G401 (cell line): Measurements from ENCODE around the gene LPA. TPM values are rescaled to one million over a fixed set of nuclear protein-coding genes. Genes with fewer than 3 reads are reported as not detected.
"Not testable (repeated sequence)": the region's sequence is repeated elsewhere in the genome, so short reads cannot be mapped to it uniquely, and the experiment has no call there.

ENCODE experiments used
- DNase-seq: peaks from one replicate; pipeline ENCODE4 v3.0.0-alpha.2; 2015; ENCODE audit warnings: low spot score
- in situ Hi-C: cut with HindIII; loops from 2 replicates; pipeline ENCODE4 v1.10.0; 2016; ENCODE audit warnings: low sequenced_read_pairs, mixed read lengths
- total RNA-seq: library from RNA; depleted of rRNA; stranded (reverse); fragments of >200 nt; shearing (Covaris generic); gene quantifications from 2 replicates; pipeline ENCODE4 v1.2.3, GENCODE V29; 2014; rRNA removed

Gene LPA, protein sequence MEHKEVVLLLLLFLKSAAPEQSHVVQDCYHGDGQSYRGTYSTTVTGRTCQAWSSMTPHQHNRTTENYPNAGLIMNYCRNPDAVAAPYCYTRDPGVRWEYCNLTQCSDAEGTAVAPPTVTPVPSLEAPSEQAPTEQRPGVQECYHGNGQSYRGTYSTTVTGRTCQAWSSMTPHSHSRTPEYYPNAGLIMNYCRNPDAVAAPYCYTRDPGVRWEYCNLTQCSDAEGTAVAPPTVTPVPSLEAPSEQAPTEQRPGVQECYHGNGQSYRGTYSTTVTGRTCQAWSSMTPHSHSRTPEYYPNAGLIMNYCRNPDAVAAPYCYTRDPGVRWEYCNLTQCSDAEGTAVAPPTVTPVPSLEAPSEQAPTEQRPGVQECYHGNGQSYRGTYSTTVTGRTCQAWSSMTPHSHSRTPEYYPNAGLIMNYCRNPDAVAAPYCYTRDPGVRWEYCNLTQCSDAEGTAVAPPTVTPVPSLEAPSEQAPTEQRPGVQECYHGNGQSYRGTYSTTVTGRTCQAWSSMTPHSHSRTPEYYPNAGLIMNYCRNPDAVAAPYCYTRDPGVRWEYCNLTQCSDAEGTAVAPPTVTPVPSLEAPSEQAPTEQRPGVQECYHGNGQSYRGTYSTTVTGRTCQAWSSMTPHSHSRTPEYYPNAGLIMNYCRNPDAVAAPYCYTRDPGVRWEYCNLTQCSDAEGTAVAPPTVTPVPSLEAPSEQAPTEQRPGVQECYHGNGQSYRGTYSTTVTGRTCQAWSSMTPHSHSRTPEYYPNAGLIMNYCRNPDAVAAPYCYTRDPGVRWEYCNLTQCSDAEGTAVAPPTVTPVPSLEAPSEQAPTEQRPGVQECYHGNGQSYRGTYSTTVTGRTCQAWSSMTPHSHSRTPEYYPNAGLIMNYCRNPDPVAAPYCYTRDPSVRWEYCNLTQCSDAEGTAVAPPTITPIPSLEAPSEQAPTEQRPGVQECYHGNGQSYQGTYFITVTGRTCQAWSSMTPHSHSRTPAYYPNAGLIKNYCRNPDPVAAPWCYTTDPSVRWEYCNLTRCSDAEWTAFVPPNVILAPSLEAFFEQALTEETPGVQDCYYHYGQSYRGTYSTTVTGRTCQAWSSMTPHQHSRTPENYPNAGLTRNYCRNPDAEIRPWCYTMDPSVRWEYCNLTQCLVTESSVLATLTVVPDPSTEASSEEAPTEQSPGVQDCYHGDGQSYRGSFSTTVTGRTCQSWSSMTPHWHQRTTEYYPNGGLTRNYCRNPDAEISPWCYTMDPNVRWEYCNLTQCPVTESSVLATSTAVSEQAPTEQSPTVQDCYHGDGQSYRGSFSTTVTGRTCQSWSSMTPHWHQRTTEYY (N-terminal part only)
- not detected in 2 replicates for total RNA-seq

DNA sequence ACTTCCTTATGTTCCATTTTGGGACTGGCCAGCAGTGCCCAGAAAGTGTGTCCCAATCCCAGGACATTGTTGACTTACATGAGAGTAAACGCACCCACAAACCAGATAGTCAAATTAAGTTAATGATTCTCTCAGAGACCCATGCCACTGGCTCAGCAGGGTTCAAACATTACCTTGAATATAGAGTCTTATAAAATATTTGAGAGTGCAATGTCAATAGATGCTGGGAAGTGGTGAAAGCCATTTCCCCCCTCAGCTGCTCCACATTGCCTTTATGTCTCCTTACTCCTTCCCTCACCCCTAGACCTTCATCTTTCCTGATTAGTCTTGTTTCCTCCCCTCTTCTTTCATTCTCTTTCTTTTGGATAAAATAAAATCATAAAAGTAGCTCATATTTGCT is at the start of gene LPA:
Gene LPA, minus strand, starts transcription at position 78 of the 400 bp plus-strand sequence. Its CDS starts 61 bp downstream, at position 17.
- in situ Hi-C loops, DNase-seq: not testable (repeated sequence)

DNA sequence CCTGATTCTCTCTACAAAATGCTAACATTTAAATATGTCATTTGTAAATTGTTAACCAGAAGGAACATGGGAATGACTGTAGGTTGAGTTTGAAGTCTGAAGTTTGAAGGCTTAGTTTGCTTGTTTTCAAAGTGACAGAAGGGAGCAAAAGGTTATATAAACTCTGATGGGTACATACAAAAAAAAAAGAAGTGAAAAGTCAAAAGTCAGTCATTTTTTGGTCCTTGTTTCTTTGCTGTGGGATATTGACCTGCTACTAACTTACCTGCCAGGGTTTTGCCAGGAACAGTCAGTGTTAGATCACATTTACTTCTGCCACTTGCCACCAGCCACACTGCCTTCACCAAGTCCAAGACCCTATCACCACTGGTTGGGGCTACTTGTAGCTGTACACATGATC is 44.9 kb upstream of the LPA start:
- in situ Hi-C loops, DNase-seq: not testable (repeated sequence)

DNA sequence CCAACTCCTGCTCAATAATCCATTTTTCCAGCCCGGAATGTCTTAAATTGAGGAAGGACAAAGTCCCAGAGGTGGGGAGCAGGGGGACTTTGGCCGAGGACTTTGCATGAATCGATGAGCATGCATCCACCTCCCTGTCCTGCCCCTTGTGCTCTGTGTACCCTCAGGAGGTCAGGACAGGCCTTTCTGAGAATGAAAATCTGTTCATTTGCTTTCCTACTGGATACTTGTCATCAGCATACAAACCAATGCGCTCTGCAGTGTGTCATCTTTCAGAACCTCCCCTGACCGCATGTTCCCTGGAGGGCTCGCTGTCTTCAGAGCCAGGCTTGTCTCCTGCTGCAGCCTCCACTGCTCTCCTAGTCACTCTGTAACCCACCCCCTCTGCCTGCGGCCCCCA is 40.6 kb upstream of the LPA start:
- in situ Hi-C loops = not testable (repeated sequence)

DNA sequence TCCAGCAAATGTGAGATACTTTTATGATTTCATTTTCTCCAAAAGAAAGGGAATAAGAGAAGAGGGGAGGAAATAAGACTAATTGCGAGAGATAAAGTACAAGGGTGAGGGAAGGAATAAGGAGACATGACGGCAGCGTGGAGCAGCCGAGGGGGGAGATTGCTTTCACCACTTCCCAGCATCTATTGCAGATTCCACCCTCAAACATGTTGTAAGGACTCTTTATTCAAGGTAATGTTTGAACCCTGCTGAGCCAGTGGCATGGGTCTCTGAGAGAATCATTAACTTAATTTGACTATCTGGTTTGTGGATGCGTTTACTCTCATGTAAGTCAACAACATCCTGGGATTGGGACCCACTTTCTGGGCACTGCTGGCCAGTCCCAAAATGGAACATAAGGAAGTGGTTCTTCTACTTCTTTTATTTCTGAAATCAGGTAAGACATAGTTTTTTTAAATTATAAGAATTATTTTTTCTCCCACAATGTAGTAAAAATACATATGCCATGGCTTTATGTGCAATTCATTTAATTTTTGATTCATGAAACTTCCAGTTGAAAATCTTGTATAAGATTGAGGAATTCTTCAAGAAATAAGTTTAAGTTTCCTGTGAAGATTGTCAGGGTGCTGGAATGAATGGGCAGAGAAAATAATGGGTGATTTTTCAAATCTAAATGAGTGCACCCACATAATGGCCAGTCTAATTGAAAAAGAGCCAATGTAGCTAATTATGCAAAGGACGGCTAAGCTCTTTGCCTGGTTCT is 38.0 kb upstream of the LPA start, which contains the start of gene PLG:
Gene PLG, plus strand, starts transcription at position 327 of the 763 bp plus-strand sequence. Its CDS starts 61 bp downstream, at position 388.
- DNase-seq, in situ Hi-C loops: not testable (repeated sequence)

More for the DNA sequence above, 40.6 kb upstream of the LPA start:
- not testable (repeated sequence) for DNase-seq

DNA sequence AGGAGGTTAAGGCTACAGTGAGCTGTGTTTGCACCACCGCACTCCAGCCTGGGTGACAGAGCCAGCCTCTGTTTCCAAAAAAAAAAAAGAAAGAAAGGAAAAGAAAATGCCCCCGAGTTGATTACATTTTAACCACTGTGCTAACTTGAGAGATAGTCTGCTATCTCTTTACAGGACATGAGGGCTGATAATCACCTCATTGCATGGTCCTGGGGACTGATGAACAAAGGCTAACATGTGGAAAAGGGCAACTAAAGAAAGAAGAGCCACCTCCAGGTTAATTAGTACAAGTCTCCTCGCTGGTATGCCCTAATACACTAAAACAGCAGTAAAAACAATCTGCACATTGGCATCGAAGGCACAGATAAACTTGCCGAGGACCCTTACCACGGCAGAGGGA is 33.8 kb upstream of the LPA start:
- DNase-seq = no peak
- in situ Hi-C loops = no loop called here

DNA sequence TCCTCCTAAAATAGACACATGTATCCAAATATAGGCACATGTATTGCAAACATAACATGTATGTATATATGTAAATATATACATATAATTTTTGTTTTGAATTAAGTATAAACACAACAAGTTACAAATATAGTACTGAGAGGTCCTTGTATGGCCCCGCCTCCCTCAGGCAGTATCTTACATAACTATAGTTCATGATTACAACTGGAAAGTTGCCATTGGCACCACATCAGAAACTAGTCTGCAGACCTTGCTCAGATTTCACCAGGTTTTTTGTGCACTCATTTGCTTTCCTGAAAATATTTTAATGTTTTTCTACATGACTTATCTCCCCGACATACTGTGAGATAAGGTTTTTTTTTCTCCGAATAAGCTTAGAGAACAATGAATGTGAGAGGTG is 32.8 kb upstream of the LPA start:
- in situ Hi-C loops = not testable (repeated sequence)
- peak; percentile 4 for DNase-seq

DNA sequence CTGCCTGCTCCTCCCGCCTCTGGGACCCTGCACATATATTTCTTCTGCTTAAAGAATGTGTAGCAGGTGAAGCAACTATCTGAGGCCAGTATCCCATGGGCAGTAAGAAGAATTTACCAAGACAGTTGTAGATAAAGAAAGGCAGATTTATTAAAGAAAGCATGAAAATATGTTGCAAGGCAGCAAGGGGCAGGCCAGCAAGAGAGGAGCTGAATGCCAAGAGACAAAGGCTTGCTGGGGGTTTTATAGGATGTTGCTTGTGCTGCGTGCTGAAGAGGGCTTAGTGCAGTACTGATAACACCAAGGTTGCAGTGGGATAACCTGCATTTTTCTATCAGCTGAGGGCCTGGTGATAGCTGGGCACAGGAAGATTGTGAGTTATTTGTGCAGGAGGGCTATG is 31.5 kb upstream of the LPA start:
- DNase-seq, in situ Hi-C loops: not testable (repeated sequence)

DNA sequence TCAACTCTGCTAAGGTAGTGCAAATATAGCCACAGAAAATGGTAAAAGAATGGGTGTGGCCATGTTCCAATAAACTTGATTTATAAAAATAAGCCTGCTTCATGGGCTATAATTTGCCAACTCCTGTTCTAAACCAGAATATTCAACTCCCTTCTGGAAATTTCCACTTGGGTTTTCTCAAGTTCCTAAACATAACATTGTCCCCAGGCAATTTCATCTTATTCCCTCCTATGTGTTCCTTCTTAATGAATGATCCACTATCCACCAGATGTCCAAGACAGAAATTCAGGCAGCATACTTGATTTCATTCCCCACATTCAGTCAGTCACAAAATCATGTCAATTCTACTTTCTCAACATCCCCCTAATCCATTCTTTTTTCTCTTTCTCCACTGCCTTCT is 30.9 kb upstream of the LPA start:
- in situ Hi-C loops, DNase-seq: not testable (repeated sequence)

DNA sequence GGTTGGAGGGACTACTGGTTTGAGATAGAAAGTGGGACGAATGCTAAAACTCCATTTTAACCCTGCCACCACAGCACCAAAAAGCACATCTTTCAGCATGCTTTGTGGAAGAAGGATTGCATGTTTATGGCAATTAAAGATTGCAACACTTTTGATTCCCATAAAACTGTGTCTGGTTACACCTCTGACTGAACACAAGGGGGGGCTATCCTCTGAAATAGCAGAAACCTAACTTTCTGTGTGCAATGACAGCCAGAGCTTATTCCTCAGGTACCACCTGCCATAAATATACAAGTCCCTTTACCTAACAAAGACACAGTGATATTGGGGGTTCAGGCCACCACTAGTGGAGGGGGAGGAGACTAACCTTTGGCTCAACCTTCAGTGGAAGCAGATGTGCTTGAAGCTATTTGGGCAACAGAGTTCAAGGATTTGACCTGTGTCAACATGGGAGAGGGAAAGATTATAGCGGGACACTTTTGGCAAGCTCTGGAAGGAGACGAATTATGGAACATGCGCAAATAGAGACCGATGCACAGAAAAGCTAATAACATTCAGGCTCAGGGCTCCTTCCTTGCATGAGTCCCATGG is 28.4 kb upstream of the LPA start:
- no peak for DNase-seq
- in situ Hi-C loops = no loop called here

DNA sequence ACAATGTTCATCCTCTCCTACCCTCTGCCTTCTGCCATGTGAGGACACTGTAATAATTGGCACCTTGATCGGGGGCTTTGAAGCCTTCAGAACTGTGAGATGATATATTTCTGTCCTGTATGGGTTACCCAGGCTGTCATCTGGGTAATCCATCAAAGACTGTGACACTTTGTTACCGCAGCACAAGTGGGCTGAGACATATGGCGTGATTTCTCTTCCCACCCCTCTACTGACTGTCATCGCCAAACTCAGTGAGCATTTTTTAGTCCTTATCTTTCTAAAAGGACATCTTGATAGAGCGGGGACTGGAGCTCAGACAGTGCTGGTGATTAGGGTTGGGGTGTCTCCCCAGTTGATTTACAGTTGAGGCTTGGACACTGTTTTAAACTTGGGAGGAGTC is 27.5 kb upstream of the LPA start:
- in situ Hi-C loops = no loop called here
- no peak for DNase-seq

DNA sequence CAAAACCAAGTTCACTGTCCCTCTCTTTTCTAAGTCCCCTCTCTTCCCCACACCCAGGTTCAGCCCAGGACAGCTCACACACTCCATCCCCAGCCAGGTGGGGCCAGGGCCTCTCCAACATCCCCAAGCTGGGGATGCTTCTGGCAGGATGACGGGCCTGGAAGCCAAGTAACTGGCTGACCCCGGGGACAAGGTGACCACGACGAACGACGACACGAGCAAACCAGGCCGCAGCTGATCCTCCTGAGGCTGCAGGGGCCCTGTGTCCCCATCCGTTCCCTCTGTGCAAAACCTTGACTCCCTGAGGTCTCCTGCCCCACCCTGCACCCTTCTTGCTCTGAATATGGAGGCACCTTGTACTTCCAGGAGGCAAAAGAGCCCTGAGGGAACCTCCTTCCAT is 26.4 kb upstream of the LPA start:
- in situ Hi-C loops = no loop called here
- no peak for DNase-seq

DNA sequence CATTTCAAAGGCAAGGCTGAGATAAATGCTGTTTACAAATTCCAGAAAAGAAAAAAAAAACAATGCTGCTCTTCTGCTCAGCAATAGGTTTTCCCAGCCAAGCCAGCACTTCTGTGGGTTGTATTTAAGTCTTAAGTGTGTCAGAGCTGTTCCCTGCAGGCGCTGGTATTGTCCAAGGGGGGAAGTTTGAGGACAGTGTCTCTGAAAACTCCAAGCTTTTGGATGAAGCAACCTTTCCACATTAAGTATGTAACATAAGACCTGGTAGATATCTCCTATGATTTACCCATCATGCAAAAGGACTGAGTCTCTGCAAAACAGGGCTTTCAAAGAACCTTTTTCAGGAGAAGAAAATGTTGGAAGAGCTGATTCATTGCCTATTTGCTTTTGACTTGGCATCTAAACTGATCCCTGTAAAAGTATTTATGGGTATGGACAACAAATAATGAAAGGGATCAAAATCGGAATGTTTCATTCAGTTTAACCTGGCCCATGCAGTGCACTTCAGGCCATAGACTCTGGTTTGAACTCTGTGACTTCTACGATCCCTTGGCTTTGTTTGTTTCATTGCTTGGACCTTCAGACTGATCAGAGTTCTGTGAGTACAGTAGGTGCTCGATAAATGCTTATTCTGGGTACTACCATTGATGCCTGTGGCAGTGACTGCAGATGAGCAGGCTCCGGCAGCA is 21.8 kb upstream of the LPA start:
- no peak for DNase-seq
- in situ Hi-C loops = no loop called here

DNA sequence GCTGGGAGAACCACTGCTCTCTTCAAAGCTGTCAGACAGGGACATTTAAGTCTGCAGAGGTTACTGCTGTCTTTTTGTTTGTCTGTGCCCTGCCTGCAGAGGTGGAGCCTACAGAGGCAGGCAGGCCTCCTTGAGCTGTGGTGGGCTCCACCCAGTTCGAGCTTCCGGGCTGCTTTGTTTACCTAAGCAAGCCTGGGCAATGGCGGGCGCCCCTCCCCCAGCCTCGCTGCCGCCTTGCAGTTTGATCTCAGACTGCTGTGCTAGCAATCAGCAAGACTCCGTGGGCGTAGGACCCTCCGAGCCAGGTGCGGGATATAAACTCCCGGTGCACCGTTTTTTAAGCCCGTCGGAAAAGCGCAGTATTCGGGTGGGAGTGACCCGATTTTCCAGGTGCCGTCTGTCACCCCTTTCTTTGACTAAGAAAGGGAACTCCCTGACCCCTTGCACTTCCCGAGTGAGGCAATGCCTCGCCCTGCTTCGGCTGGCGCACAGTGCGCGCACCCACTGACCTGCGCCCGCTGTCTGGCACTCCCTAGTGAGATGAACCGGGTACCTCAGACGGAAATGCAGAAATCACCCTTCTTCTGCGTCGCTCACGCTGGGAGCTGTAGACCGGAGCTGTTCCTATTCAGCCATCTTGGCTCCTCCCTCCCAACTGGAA is 21.2 kb upstream of the LPA start:
- in situ Hi-C loops, DNase-seq: not testable (repeated sequence)

DNA sequence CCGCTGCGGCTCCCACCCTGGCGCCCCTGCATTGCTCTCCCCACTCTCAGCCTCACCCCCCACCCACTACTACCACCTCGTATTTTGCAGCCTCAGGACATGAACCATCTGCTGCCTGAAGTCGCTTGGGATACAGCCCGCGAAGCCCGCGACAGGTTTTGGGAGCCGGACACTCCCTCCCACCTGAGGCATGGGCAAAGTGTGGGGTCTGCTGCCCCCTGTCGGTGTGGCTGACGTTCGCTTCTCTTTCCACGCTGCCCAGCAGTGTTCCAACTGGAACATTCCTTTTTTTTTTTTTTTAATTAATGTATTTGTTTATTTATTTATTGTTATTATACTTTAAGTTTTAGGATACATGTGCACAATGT is 15.3 kb upstream of the LPA start:
- no peak for DNase-seq
- in situ Hi-C loops = no loop called here

DNA sequence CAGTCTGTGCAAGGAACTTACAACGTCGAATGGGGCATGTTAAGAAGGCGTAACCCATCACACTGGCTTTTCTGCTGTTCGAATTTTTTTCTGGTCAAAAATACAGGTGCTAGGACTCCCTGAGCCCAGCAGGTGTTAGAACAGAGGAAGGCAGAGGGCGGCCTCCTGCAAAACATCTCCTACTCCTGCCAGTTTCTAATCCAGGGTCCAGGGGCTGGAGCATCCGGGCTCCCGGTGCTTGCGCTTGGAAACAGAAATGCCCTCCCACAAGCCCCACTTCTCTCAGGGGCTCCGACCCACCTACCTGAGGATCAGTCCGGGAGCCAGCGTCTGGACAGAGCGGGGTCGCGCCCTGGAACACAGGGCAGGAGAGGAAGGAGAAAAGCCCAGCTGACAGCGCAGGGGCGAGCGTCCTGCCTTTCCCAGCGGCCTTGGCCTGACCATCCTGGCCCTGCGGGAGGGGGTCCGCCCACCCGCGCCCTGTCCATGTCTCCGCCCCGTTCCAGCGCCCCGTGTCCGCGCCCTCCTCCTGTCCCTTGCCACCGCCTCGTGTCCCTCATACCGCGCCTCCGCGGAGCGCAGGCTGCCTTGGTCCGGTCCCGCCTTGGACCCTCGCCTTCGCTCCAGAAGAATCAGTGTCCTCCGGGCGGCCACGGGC is 14.8 kb upstream of the LPA start:
- DNase-seq = no peak
- in situ Hi-C loops = no loop called here

DNA sequence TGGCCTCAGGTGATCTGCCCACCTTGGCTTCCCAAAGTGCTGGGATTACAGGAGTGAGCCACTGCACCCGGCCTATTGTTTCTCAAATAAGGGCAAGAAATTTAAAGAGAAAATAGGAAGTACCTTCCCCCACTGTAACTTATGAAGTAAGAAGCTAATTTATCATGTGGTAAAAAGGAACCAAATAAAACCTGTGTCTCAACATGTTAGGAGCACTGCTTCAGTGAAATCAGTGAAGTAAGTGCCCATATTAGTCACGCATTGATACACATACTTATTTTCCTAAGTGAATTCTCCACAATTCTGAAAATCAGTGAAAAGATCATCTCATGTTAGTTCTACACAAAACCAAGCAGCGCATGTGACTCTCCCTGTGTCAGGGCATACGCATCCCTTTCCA is 14.2 kb upstream of the LPA start:
- DNase-seq = no peak

DNA sequence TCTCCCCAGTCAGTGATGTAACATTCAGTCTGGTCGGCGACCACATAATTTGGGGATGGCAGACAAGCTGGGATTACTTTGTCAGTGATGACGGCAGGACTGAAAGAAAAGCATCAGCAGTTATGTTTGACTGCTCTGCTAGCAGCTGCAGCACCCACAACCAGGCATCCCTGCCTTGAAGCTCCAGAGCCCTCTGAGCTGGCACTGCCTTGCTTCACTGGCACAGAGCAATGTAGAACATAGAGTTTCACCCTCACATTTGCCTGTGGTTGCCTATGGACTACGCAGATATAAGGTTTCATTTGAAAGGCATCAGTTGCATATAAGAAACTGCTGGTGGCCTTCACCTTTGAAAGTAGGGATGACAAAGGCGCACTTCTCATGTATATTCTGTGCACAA is 12.3 kb upstream of the LPA start:
- in situ Hi-C loops, DNase-seq: not testable (repeated sequence)

More for the DNA sequence above, 14.2 kb upstream of the LPA start:
- in situ Hi-C loops = no loop called here
